SK-N-SH treated with all-trans-retinoic acid at 6 μM for 48 hours (cell line): Measurements from ENCODE around the gene HSD17B14.

ENCODE experiments used
- ATAC-seq: fragments of 200-7000 bp; cut with Tn5 transposase; 3 replicates; pipeline ENCODE4 v1.9.1; 2020; ENCODE audit warnings: mild to moderate bottlenecking, moderate library complexity
- ARNTL ChIP-seq: fragments of 450-650 bp; formaldehyde crosslinking; IDR thresholded peaks from 2 replicates; pipeline ENCODE4 v1.5.0; 2020; ENCODE audit warnings: low read depth, mild to moderate bottlenecking, moderate library complexity, borderline replicate concordance
- BACH2 ChIP-seq: fragments of 250-450 bp; sonication (Bioruptor Pico); IDR thresholded peaks from 2 replicates; pipeline ENCODE4 v1.9.0; 2021; ENCODE audit warnings: mild to moderate bottlenecking, borderline replicate concordance
- CSDC2 ChIP-seq: fragments of 250-450 bp; sonication (Bioruptor Pico); IDR thresholded peaks from 2 replicates; pipeline ENCODE4 v1.5.0; 2020; ENCODE audit warnings: mild to moderate bottlenecking, moderate library complexity
- CSRNP3 ChIP-seq: fragments of 250-450 bp; sonication (Bioruptor Pico); IDR thresholded peaks from 2 replicates; pipeline ENCODE4 v1.5.1; 2021; ENCODE audit warnings: mild to moderate bottlenecking, moderate library complexity
- GLIS3 ChIP-seq: fragments of 250-450 bp; sonication (Bioruptor Pico); IDR thresholded peaks from 2 replicates; pipeline ENCODE4 v1.5.0; 2020; ENCODE audit warnings: mild to moderate bottlenecking, moderate library complexity
- ISL1 ChIP-seq: fragments of 250-450 bp; sonication (Bioruptor Pico); IDR thresholded peaks from 2 replicates; pipeline ENCODE4 v2.1.2; 2022; ENCODE audit warnings: mild to moderate bottlenecking, moderate library complexity
- OSR1 ChIP-seq: fragments of 250-450 bp; sonication (Bioruptor Pico); IDR thresholded peaks from 2 replicates; pipeline ENCODE4 v1.8.0; 2022; ENCODE audit warnings: moderate library complexity, mild to moderate bottlenecking, inconsistent platforms
- PATZ1 ChIP-seq: fragments of 250-450 bp; sonication (Bioruptor Pico); IDR thresholded peaks from 2 replicates; pipeline ENCODE4 v1.8.0; 2020; ENCODE audit warnings: mild to moderate bottlenecking, moderate library complexity, borderline replicate concordance
- POU6F1 ChIP-seq: fragments of 250-450 bp; sonication (Bioruptor Pico); IDR thresholded peaks from 2 replicates; pipeline ENCODE4 v1.8.0; 2021; ENCODE audit warnings: low read depth, mild to moderate bottlenecking, moderate library complexity, borderline replicate concordance
- PPARA ChIP-seq: fragments of 250-450 bp; sonication (Bioruptor Pico); IDR thresholded peaks from 2 replicates; pipeline ENCODE4 v1.5.0; 2020; ENCODE audit warnings: mild to moderate bottlenecking, borderline replicate concordance
- RARB ChIP-seq: fragments of 250-450 bp; sonication (Bioruptor Pico); IDR thresholded peaks from 2 replicates; pipeline ENCODE4 v1.8.0; 2021; ENCODE audit warnings: mild to moderate bottlenecking, moderate library complexity
- SNAI2 ChIP-seq: fragments of 250-450 bp; sonication (Bioruptor Pico); IDR thresholded peaks from 2 replicates; pipeline ENCODE4 v1.5.0; 2020; ENCODE audit warnings: mild to moderate bottlenecking, moderate library complexity
- TOX ChIP-seq: fragments of 250-450 bp; sonication (Bioruptor Pico); IDR thresholded peaks from 2 replicates; pipeline ENCODE4 v1.8.0; 2021; ENCODE audit warnings: mild to moderate bottlenecking, moderate library complexity, borderline replicate concordance
- TSHZ2 ChIP-seq: fragments of 250-450 bp; sonication (Bioruptor Pico); IDR thresholded peaks from 2 replicates; pipeline ENCODE4 v1.5.0; 2020; ENCODE audit warnings: mild to moderate bottlenecking, moderate library complexity
- ZC3H10 ChIP-seq: fragments of 250-450 bp; sonication (Bioruptor Pico); IDR thresholded peaks from 2 replicates; pipeline ENCODE4 v1.5.1; 2021; ENCODE audit warnings: mild to moderate bottlenecking, moderate library complexity
- ZFP3 ChIP-seq: fragments of 250-450 bp; sonication (Bioruptor Pico); IDR thresholded peaks from 2 replicates; pipeline ENCODE4 v1.5.0; 2020; ENCODE audit warnings: mild to moderate bottlenecking, moderate library complexity
- ZNF565 ChIP-seq: fragments of 450-650 bp; formaldehyde crosslinking; conservative IDR thresholded peaks from 2 replicates; pipeline ENCODE4 v1.5.0; 2020; ENCODE audit warnings: low read depth, mild to moderate bottlenecking, moderate library complexity
- ZNF70 ChIP-seq: fragments of 450-650 bp; formaldehyde crosslinking; IDR thresholded peaks from 2 replicates; pipeline ENCODE4 v1.5.0; 2020; ENCODE audit warnings: mild to moderate bottlenecking, moderate library complexity
- ZNF8 ChIP-seq: fragments of 450-650 bp; formaldehyde crosslinking; IDR thresholded peaks from 2 replicates; pipeline ENCODE4 v1.5.0; 2020; ENCODE audit warnings: mild to moderate bottlenecking, moderate library complexity
- TF ChIP-seq, protein P1 (sequence below): fragments of 250-450 bp; sonication (Bioruptor Pico); IDR thresholded peaks from 2 replicates; pipeline ENCODE4 v1.5.1; 2020; ENCODE audit warnings: low read depth, mild to moderate bottlenecking, moderate library complexity

HSD17B14 gene

DNA sequence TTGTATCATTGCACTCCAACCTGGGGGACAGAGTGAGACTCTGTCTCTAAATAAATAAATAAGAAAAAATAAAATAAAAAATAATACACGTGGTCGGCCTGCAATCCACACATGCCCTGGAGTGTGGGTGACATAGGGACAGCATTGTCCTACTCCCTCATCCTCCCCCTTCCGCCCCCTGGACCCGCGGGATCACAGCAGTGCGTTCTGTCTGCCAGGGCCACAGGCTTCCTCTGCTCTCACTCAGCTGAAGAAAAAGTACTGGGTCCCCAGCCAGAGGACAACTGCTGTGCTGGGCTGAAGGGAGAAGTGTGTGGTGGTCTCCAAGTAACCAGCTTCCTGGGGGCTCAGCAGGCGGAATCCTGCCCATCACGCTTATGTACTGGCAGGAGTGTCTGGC is 31.8 kb downstream of the HSD17B14 start (continued):
- TF ChIP-seq PATZ1 (no peak), TOX (CRISPR knock-in tag) (no peak), ZFP3 (no peak)

DNA sequence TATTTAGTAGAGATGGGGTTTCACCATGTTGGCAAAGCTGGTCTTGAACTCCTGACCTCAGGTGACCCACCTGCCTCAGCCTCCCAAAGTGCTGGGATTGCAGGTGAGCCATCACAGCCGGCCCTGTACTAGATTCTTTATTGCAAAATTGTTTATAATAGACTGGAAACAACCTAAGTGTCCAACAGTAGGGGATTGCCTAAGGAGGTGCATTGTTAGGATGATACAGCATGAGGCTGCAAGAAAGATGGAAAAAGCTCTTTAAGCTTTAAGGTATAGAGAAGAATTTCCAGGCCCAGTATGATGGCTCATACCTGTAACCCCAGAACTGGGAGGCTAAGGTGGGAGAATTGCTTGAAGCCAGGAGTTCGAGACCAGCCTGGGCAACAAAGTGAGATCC is 33.7 kb downstream of the HSD17B14 start:
- TF ChIP-seq PATZ1, result no peak
- no peak for TF ChIP-seq ARNTL (CRISPR knock-in tag)
- TF ChIP-seq, protein P1, sequence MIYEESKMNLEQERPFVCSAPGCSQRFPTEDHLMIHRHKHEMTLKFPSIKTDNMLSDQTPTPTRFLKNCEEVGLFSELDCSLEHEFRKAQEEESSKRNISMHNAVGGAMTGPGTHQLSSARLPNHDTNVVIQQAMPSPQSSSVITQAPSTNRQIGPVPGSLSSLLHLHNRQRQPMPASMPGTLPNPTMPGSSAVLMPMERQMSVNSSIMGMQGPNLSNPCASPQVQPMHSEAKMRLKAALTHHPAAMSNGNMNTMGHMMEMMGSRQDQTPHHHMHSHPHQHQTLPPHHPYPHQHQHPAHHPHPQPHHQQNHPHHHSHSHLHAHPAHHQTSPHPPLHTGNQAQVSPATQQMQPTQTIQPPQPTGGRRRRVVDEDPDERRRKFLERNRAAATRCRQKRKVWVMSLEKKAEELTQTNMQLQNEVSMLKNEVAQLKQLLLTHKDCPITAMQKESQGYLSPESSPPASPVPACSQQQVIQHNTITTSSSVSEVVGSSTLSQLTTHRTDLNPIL (CRISPR knock-in tag), result no peak
- no peak for TF ChIP-seq CSRNP3 (CRISPR knock-in tag)
- no peak for TF ChIP-seq BACH2 (CRISPR knock-in tag)
- no peak for TF ChIP-seq CSDC2 (CRISPR knock-in tag)
- TF ChIP-seq ZC3H10 (CRISPR knock-in tag), result no peak
- TF ChIP-seq RARB (CRISPR knock-in tag), result no peak
- TF ChIP-seq TOX (CRISPR knock-in tag), result no peak
- no peak for TF ChIP-seq POU6F1 (CRISPR knock-in tag)
- no peak for TF ChIP-seq ISL1
- no peak for TF ChIP-seq PPARA (CRISPR knock-in tag)
- no peak for TF ChIP-seq ZFP3
- no peak for TF ChIP-seq GLIS3 (CRISPR knock-in tag)

GRCh38 chr19:48799358-48800300 is 36.7 kb downstream of the HSD17B14 start:
- ATAC-seq, result no peak
- TF ChIP-seq TSHZ2 (CRISPR knock-in tag) (no peak), ZNF565 (CRISPR knock-in tag) (no peak), ZNF8 (CRISPR knock-in tag) (no peak), CSRNP3 (CRISPR knock-in tag) (no peak), ZC3H10 (CRISPR knock-in tag) (no peak), CSDC2 (CRISPR knock-in tag) (no peak), SNAI2 (CRISPR knock-in tag) (no peak), ARNTL (CRISPR knock-in tag) (no peak), ZNF70 (no peak), ZFP3 (no peak), ISL1 (no peak), POU6F1 (CRISPR knock-in tag) (no peak), RARB (CRISPR knock-in tag) (no peak), OSR1 (CRISPR knock-in tag) (no peak)

More for the DNA sequence above, 33.7 kb downstream of the HSD17B14 start:
- no peak for ATAC-seq
